ENCODE results near the gene INSL6. TPM values are rescaled to one million over a fixed set of nuclear protein-coding genes. Genes with fewer than 3 reads are reported as not detected.
"Not testable (repeated sequence)": the region's sequence is repeated elsewhere in the genome, so short reads cannot be mapped to it uniquely, and the experiment has no call there.

Gene INSL6, protein sequence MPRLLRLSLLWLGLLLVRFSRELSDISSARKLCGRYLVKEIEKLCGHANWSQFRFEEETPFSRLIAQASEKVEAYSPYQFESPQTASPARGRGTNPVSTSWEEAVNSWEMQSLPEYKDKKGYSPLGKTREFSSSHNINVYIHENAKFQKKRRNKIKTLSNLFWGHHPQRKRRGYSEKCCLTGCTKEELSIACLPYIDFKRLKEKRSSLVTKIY
- total RNA-seq (ENCODE audit: insufficient read depth, low replicate concordance): 6.3 TPM

DNA sequence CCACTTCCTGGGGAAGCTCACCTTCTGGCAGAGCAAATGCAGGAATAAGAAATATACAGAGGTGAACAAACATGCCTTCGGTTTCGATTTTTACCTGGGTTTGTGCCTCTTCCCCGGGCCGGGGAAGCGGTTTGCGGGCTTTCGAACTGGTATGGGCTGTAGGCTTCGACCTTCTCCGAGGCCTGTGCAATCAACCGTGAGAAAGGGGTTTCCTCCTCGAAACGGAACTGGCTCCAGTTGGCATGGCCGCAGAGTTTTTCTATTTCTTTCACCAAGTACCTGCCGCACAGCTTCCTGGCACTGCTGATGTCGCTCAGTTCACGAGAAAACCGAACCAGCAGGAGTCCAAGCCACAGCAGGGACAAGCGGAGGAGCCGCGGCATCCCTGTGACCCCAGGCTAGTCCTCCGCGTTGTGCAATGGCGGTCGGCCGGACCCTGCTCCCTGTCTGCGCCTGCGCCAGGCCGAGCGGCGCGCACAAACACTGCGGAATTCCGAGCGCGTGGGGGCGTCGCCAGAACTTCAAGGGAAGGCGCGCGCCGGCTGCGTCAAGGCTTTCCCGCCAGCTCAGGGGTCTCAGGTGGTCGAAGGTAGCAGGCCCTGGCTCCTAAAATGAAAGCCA is at the start of gene INSL6:
Gene INSL6 (minus strand): TSS at position 420 of the 621 bp plus-strand sequence. CDS start 37 bp downstream, at position 383.
- no peak for DNase-seq (ENCODE audit: low spot score)

DNA sequence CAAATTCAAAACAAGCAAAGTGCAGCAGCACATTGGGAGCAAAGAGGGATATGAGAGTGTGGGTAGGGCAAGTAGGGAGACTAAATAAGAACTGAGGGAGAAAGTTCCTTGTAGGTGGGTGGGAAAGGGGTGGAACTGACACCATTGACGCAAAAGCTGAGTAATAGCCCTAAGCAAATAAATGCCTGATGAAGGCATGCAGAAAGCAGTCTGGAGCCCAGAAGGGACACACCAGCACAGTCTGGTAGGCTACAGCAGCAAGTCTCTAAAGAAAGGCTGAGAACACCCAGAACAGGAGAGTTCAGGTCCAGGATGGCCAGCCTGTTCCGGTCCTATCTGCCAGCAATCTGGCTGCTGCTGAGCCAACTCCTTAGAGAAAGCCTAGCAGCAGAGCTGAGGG is 45.8 kb upstream of the INSL6 start, which contains the start of gene INSL4:
Gene INSL4 (plus strand): TSS at position 208 of the 400 bp plus-strand sequence. CDS start 105 bp downstream, at position 313.
- DNase-seq (ENCODE audit: low spot score): no peak

DNA sequence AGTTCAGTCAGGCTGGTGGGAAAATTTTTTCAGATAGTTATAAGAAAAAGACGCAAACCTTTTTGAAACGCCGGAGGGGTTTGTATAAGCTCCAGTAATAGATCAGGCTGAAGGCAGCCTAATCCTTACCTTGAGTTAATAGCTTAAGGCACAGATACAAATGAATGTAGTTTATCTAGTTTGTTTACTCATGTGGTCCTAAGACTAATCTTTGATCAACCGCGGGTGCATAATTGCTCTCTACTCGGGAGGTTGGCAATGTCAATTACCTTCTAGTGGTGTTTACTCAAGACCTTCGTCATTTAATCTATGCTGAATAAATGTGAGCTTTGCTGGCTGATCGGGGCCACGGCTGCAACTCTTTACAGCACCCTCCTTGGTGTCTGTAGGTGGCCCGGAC is 45.1 kb upstream of the INSL6 start:
- peak; percentile 1 for DNase-seq (ENCODE audit: low spot score)

DNA sequence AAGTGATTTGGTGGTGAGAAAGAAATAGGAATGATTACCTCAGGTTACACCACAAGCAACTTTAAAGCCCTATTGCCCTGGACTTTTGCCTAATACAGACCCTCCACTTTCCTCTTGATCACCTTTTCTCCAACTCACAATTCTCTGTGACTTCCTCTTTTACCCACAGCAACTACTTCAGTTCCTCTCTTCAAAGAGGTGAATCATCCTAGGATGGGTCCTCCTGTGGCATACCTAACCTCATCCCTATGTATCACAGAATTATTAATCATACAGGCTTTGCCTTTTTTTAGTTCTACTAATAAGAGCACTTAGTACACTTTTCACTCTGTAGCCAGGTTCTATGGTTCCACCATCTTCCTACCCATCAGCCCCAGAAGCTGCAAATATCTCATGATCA is 19.6 kb upstream of the INSL6 start:
- no peak for DNase-seq (ENCODE audit: low spot score)

DNA sequence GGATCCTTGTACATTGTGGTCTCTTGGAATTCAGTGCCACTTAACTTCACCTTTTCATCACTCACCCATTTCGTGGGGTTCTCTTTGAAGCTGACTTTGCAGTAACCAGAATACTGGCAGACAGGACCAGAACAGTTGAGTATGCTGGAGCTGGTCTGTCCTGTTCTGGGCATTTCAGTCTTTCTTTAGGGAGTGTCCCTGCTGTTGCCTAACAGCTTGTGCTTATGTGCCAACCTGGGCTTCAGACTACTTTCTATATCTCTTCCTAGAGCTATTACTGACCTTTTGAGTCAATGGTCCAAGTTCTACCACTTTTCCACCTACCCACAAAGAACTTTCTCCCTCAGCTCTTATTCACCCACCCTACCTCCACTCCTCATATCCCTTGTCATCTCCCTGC is 10.0 kb upstream of the INSL6 start:
- no peak for DNase-seq (ENCODE audit: low spot score)

DNA sequence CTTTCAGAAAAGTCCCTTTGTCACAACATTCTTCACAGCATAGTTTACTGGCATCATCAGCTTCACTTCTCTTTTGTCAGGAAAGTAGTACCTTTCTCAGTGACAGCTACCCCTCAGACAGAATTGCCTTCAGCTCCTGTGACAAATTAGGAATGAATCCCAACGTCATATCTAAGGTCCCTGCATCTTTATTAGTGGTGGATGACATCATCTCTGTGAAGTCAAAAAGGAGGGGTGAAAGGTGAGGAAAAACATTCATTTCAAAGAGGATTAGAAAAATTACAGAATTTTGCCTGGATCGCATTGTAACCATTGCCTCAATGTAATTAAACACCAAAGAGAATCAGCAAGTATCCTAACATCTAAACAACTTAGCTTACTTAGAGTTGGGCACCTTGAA is 7.9 kb upstream of the INSL6 start:
- DNase-seq (ENCODE audit: low spot score): no peak

DNA sequence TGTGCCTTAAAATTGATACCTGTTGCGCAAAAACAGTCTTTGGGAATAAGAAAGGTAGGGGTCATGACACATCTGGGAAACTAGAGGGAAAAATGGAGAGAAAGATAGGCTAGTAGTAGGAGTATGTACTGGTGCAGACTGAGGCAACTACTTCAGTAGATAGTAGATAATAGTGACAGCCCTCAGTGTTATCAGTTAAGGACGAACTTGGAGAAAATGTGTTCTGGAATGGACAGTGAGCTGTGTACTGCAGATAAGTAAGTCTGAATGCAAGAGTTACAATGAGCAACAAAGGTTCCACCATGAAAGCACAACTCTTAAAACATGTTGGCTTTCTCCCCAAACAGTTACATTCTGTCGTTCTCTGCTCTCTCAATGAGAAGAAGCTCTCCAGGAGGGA is 6.5 kb upstream of the INSL6 start:
- no peak for DNase-seq (ENCODE audit: low spot score)

DNA sequence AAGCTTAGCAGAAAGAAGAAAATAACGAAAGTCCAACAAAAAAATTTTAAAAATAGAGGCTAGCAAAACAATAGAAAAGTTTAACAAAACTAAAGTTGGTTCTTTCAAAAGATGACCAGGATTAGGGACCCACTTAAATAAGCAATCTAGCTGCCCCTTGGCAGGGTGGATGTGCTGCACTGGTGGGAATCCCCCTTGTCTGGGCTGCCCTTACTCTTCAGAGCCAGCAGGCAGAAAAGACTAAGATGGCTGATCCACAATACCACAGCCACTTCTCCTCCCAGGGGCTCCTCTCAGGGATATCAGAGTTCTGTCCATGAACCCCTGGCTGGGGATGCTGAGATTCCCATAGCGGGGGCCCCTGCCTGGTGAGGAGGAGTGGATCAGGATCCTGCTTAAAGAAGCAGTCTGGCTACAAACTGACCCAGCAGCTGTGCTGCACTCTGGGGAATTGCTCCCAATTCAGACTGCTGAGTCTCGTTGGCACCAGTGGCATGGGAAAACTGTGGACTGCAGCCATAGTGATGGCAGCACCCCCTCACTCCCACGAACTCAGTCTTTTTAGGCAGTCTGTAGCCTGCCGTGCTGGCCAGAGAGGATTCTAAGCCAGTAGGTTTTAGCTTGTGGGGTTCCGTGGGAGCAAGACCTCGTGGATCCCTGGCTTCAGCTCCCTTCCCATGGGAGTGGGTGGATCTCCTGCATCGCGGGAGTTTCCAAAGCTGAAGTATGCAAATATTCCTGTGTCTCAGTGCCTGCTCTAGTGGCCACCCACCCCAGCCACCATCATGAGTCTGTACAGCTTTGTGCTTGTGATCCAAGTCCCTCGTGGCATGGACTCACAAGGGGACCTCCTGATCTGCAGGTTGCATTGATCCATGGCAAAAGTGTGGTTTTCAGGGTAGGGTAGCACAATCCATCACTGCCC is 2.9 kb upstream of the INSL6 start:
- DNase-seq (ENCODE audit: low spot score): no peak

DNA sequence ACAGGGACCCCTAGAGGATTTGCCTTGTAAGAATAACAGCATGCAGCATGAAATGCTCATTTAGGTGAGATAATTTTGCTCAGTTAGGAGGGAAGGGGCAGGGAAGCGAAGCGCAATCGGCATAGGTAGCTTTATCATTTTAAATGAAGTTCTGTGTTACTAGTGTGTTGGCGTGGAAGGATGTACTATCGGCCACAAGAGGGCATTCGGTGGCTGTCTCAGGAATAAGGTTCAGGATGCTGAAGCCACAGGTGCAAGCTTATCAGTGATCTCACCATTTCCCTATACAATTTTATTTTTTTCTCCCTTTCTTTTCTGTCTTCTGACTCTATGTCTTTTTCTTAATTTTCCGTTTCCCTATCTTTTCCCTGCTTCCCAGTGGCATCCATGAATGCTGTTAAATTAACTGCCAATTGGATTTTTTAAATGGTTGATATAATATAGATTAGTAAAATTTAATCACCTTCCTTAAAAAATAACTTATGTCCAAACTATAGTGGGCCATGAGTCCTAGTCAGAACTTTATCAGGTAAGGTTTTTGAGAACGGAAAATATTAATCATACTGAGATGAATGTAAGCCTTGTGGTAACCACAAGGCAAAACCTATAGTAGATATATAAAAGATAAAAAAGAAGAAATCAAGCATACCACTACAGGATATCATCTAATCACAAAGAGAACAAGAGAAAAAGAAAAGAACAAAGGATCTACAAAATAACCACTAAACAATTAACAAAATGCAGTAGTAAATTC is 1.2 kb upstream of the INSL6 start:
- peak; percentile 17 for DNase-seq (ENCODE audit: low spot score)

DNA sequence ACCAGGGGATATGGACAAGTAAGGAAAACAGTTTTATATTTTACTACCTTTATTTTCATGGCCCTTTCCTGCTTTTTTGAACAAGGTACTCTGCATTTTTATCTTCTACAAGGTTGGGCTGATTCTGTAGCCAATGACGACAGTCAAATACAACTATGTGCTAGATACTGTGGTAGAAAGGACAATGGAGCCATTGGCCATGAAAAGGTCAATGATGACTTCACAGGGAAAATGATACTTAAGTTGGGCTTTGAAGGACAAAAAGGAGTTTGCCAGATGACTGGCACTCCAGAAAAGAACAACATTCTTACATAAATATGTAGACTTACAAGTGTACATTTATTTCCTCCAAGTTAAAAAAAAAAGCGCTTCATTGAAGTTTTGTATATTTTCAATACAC is 663 bp downstream of the INSL6 start:
- DNase-seq (ENCODE audit: low spot score): no peak

DNA sequence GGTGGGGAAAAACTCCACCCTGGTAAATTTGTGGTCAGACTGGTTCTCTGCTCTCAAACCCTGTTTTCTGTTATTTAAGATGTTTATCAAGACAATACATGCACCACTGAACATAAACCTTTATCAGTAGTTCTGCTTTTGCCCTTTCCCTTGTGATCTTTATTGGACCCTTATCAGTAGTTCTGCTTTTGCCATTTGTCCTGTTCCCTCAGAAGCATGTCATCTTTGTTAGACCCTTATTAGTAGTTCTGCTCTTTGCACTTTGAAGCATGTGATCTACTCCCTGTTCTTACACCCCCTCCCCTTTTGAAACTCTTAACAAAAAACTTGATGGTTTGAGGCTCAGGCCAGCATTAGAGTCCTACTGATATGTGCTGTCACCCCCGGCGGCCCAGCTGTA is 4.8 kb downstream of the INSL6 start:
- DNase-seq (ENCODE audit: low spot score): not testable (repeated sequence)

DNA sequence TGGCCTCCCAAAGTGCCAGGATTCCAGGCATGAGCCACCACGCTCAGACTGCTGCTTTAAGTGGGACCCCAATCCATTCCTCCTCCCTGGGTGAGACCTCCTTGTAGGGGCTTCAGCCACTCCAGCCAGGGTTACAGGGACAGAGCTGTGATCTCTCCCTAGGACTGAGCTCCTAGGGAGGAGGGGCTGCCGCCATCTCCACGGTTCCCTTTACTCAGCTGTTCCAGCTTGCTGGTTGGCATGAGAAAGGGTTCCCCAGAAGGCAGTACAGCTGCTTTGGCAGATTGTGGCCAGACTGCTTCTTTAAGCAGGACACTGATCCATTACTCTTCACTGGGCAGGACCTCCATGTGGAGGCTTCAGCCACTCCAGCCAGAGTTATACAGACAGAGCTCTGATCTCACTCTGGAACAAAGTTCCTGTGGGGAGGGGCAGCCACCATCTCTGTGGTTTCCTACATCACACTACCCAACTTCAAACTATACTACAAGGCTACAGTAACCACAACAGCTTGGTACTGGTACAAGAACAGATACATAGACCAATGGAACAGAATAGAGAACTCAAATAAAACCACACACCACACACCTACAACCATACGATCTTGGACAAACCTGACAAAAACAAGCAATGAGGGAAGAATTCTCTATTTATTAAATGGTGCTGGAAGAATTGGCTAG is 7.2 kb downstream of the INSL6 start:
- DNase-seq (ENCODE audit: low spot score): no peak

DNA sequence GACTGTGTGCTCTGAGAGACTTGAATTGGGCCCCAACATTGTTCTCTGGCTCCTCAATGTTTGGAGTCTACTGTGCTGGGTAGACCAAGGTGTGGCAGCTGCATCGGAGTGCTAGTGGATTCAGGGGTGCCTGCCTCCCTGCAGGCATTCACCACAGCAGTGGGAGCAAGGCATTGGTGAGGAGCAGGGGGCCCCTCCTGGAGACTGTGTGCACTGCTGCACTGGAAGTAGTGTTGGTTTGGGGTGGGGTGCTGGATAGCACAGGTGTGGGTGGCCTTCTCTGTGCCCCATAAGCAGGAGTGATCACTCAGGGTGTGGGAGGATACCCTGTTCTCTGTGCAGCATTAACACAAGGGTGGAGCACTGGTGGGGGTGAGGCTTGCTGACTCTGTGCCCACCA is 39.2 kb downstream of the INSL6 start:
- DNase-seq (ENCODE audit: low spot score): no peak

DNA sequence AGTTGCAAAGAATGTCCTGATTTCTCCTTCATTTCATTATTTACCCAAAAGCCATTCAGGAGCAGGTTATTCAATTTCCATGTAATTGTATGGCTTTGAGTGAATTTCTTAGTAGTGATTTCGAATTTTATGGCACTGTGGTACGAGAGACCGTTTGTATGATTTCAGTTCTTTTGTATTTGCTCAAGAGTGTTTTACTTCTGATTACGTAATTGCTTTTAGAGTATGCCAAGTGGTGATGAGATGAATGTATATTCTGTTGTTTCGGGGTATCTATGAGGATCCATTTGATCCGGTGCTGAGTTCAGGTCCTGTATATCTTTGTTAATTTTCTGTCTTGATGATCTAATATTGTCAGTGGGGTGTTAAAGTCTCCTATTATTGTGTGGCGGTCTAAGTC is 41.2 kb downstream of the INSL6 start:
- no peak for DNase-seq (ENCODE audit: low spot score)

DNA sequence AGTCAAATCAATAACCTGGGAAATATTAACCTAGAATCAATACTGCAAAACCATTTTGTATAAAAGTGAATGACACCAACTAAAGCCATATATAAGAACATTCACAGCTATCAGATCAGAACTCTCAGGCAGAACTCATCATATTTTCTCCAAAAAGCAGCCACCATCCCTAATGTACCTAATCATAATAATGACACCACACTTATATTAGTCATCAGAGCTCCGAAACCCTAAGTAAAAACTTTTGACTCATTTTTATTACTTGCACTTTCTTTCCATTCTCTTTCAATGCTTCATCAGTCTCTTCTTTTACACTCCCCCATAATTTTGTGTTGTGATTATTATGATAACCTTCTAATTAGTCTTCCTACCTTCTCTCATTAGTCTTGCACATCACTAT is 45.3 kb downstream of the INSL6 start:
- no peak for DNase-seq (ENCODE audit: low spot score)

DNA sequence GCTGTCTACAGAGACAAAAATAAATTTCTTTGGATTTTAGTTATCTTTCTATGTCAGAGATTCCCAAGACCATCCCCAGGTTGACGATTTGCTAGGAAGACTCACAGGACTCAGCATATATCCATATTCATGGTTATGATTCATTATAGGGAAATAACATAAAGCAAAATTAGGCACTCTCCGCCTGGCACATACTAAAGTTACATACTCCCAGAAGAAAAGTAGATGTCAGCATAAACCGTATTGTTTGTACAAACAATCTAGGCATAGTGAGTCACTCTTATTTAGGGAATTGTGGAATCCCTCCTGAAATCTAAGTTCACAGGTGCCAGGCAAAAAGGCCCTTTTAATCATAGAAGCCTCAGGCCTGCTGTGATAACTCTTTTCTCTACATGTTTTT is 62.9 kb downstream of the INSL6 start:
- DNase-seq (ENCODE audit: low spot score): no peak

DNA sequence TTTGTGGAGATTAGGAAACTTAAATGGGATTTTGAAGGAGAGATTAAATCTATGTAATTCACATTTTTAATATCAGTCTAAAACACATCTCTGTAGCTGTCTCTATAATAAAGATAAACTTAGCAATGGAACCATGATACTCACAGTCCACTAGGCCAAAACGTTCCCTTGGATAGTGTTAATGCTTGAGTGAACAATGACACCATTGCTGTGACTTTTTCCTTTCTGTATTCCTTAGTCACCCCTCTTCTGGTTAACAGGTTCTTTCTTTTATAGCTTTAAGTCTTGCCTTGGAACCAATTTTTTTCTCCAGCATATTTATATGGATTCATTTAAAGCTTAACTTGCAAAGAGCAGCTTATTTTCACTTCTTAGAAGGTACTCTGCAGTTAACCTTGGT is 63.3 kb downstream of the INSL6 start:
- no peak for DNase-seq (ENCODE audit: low spot score)

DNA sequence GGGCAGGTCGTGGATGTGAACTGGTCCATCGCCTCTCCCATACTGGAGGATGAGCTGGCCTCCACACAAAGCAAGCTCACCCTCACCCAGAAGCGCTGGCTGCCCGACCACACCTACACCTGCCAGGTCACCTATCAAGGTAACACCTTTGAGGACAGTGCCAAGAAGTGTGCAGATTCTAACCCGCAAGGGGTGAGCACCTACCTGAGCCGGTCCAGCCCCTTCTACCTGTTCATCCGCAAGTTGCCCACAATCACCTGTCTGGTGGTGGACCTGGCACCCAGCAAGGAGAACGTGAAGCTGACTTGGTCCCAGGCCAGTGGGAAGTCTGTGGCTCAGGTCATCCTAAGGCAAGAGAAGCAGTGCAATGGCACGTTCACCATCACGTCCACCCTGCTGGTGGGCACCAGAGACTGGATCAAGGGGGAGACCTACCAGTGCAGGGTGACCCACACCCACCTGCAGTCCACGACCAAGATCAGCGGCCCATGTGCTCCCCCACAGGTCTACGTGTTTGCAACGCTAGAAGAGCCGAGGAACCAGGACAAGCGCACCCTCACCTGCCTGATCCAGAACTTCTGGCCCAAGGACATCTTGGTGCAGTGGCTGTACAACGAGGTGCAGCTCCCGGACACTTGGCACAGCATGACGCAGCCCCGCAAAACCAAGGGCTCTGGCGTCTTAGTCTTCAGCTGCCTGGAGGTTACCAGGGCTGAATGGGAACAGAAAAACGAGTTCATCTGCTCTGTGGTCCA is 71.3 kb downstream of the INSL6 start:
- DNase-seq (ENCODE audit: low spot score): no peak

Data from umbilical cord (tissue), 2 donors.